AG10803 (cell line): ENCODE results near the gene PSTPIP1.

Experiments used
- DNase-seq: peaks from one replicate; pipeline ENCODE4 v3.0.0; 2010; ENCODE audit warnings: low read depth
- H3K4me3 ChIP-seq: 2 replicates; pipeline ENCODE4 v1.5.1; 2011; ENCODE audit warnings: mild to moderate bottlenecking, low read length, control low read depth
- TF ChIP-seq, protein P1 (sequence below): conservative IDR thresholded peaks from 2 replicates; pipeline ENCODE4 v1.5.1; 2011; ENCODE audit warnings: mild to moderate bottlenecking, low read length, control low read depth, inconsistent platforms

Gene PSTPIP1

DNA sequence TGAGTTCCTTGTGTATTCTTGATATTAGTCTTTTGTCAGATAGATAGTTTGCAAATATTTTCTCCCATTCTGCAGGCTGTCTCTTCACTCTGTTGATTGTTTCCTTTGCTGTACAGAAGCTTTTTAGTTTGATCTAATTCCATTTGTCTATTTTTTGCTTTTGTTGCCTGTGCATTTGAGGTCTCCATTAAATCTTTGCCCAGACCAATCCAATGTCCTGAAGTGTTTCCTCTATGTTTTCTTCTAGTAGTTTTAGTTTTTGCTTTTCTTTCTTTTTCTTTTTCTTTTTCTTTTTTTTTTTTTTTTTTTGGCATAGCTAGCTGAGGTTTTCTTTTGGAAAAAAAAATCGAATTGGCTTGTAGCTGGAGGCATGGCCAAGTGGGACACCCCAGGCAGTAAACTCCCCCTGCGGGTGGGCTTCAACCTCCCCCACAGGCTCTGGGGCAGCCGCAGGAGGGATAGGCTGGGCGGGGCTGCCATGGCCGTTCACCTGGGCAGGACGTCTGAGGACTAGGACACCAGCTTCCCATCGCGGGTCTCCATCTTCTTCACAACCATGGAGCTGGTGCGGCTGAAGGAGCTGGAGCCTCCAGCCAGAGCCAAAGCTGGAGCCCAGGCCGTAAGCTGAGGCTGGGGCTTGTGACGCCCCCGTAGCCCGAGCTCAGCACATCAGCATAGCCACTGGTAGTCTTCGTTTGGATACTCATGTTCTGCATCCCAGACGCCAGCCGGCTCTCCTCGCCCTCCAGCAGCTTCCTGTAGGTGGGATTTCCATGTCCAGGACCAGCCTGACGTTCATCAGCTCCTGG, 16.2 kb upstream of the PSTPIP1 start:
- no peak overlapping the region for H3K4me3 ChIP-seq
- TF ChIP-seq, protein P1, sequence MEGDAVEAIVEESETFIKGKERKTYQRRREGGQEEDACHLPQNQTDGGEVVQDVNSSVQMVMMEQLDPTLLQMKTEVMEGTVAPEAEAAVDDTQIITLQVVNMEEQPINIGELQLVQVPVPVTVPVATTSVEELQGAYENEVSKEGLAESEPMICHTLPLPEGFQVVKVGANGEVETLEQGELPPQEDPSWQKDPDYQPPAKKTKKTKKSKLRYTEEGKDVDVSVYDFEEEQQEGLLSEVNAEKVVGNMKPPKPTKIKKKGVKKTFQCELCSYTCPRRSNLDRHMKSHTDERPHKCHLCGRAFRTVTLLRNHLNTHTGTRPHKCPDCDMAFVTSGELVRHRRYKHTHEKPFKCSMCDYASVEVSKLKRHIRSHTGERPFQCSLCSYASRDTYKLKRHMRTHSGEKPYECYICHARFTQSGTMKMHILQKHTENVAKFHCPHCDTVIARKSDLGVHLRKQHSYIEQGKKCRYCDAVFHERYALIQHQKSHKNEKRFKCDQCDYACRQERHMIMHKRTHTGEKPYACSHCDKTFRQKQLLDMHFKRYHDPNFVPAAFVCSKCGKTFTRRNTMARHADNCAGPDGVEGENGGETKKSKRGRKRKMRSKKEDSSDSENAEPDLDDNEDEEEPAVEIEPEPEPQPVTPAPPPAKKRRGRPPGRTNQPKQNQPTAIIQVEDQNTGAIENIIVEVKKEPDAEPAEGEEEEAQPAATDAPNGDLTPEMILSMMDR = no peak
- no peak for DNase-seq

DNA sequence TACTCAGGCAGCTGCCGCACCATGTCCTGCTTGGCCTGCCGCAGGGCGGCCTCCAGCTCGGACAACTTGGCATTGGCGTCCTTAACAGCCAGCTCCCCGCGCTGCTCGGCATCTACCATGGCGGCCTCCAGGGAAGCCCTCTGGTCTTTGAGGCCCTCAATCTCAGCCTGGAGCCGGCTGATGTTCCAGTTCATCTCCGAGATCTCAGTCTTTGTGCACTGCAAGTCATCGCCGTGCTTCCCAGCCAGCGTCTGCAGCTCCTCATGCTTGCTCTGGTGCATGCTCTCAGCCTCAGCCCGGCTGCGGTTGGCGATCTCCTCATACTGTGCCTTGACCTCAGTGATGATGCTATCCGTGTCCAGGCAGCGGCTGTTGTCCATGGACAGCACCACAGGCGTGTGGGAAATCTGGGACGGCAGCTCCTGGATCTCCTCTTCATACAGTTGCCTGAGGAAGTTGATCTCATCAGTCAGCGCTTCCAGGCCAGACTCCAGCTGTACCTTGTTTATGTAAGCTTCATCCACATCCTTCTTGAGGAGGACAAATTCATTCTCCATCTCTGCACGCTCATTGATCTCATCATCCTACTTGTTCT, 15.5 kb upstream of the PSTPIP1 start:
- H3K4me3 ChIP-seq = no peak overlapping the region
- TF ChIP-seq, protein P1 = no peak
- DNase-seq = no peak

DNA sequence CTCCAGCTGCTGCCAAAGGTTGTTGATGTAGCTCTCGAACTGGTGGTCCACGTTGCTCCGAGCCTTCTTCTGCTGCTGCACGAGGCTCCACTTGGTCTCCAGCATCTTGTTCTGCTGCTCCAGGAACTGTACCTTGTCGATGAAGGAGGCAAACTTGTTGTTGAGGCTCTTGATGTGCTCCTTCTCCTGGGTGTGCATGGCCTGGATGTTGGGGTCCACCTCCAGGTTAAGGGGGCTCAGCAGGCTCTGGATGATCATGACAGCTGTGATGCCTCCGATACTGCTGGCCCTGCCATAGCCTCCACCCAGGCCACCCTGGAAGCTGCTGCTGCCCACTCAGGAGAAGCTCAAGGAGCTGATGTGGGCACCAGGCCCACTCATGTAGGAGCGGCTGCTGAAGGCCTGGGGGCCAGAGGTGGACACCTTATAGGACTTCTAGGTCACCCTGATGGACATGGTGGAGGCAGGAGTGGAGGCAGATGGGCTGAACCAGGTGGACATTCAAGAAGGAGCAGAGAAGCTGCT, 14.9 kb upstream of the PSTPIP1 start:
- TF ChIP-seq, protein P1 = no peak
- DNase-seq = no peak

DNA sequence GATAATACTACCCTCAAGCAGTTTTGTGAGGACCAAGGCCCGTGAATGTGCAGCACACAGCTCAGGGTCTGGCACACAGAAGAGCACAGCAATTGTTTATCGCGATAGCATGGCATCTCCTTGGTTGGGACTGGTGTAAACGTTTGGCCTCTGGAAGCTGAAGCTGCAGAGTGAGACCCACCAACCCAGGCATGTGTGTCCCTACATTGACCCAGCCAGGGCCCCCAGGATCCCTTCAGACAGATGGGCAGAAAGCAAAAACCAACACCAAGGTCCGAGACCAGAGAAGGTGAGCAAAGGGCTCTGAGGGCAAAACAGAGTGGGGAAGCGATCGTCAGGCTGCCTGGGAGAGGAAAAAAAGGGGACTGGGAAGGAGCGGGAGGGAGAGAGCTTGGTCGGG, 12.6 kb upstream of the PSTPIP1 start:
- H3K4me3 ChIP-seq = no peak overlapping the region
- DNase-seq = no peak
- TF ChIP-seq, protein P1 = no peak

More for the DNA sequence above, 14.9 kb upstream of the PSTPIP1 start:
- no peak overlapping the region for H3K4me3 ChIP-seq

DNA sequence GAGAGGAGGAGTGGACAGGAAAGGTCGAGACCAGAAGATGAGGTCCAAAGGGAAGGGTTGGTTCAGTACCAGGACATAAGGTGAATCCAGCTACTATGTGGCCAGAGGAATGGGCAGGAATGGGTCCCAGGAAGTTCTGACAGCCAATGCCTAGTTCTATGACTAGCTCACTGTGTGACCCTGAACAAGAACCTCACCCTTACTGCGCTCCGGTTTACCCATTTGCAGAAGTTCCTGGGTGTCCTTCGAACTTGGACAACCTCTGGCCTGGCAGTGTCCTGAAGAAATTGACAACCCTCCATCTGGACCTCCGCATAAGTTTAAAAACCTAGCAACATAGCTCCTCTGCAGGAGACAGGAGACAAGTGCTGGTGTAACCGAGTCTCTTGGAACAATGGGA, 12.2 kb upstream of the PSTPIP1 start:
- DNase-seq = no peak
- TF ChIP-seq, protein P1 = no peak
- no peak overlapping the region for H3K4me3 ChIP-seq

DNA sequence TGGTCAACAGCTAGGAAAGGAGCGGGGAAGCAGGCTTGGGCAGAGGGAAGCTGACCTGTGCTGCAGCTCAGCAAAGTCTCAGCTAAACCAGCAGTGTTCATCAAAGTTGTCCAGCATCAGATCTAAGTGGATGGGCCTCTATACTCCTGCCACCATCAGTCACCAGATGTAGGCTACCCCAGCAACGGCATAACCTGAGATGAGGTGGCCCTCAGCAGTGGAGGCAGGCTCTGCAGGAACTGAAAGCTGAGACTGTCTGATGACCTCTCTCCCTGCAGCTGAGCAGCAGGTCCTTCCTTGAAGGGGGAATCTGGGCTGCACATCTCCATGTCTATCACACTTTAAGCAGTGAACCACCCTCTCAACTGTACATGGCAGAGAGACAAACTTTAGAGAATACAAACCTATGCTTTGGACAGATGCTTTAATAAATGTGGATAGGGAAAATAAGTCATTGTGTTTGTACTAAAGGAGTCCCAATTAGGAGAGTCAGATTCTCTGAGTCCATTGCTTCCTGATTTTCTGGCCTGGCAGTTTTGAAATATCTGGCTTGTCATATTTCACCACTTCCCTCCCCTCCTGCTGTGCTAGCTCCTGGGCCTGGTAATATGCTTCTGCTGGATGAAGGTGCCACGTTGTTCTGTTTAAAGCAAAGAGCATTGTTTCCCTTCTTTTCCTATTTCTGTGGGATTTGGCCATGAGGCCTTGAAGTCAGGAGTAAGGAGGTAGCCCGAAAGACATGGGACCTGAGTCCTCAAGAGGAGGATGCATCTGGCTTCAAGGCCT, 11.1 kb upstream of the PSTPIP1 start:
- TF ChIP-seq, protein P1 = no peak
- no peak for DNase-seq
- no peak overlapping the region for H3K4me3 ChIP-seq
